ENCODE results near the gene ABCC5. TPM values are rescaled to one million over a fixed set of nuclear protein-coding genes. Genes with fewer than 3 reads are reported as not detected.

The ABCC5 gene
- polyA plus RNA-seq, 1 donor (not counting 4 experiments of a cell fraction or from before 2014, with no cell fraction given) = 28.7 TPM

GRCh38 chr3:183920416-183920815, 97.3 kb downstream of the ABCC5 start:
- Histone ChIP-seq H3K4me3 (ENCODE audit: control insufficient read depth in 2 of 3, extremely low read depth in 1 of 3, insufficient read depth in 2 of 3, low read depth in 1 of 3, low read length in 3 of 3) (no peak overlapping the region), H2AFZ (ENCODE audit: control insufficient read depth, low read length) (no peak overlapping the region), H3K4me1 (ENCODE audit: control insufficient read depth, extremely low read depth, insufficient read depth, low read length) (peaks cover 20% of the 10 kb centered on the region), H3K9ac (ENCODE audit: control insufficient read depth, extremely low read depth, insufficient read depth, low read length) (no peak overlapping the region), H3K27ac (ENCODE audit: control insufficient read depth, insufficient read depth, low read length) (no peak overlapping the region), H3K9me1 (ENCODE audit: control insufficient read depth, extremely low read depth, insufficient read depth, low read length) (peaks cover 3% of the 10 kb centered on the region), H3K4me2 (ENCODE audit: control insufficient read depth, extremely low read depth, insufficient read depth, low read depth, low read length) (no peak overlapping the region), H3K79me2 (ENCODE audit: control insufficient read depth, insufficient read depth, low read length) (no peaks in the 10 kb centered on the region), H4K20me1 (ENCODE audit: control insufficient read depth, extremely low read depth, insufficient read depth, low read length) (peaks cover 4% of the 10 kb centered on the region), H3K36me3 (ENCODE audit: control insufficient read depth in 2 of 2, extremely low read depth in 1 of 2, insufficient read depth in 2 of 2, low read length in 2 of 2) (peaks cover 7 to 15% of the 10 kb centered on the region in 2 experiments), H3K9me3 (ENCODE audit: control insufficient read depth, low read depth, low read length) (no peaks in the 10 kb centered on the region), H3K27me3 (ENCODE audit: control insufficient read depth, extremely low read depth, insufficient read depth, low read length) (no peaks in the 10 kb centered on the region)
- FAIRE-seq (no peak), DNase-seq (ENCODE audit: low read depth, low spot score) (no peak)
- dilution Hi-C loops (cut with MboI; ENCODE audit: extremely low pct_ligation_motif_present, low sequenced_read_pairs) = no loop called here
- TF ChIP-seq EZH2 (IDR thresholded peaks at IDR 0.05; ENCODE audit: low read length) (no peak), CTCF (optimal IDR thresholded peaks at IDR 0.05 in 1 of 3, IDR thresholded peaks at IDR 0.05 in 1 of 3, conservative IDR thresholded peaks at IDR 0.05 in 1 of 3; ENCODE audit: extremely low read depth in 1 of 3, insufficient read depth in 2 of 3, low read length in 3 of 3) (no peak)

- FAIRE-seq = no peak
- H3K4me3 ChIP-seq (ENCODE audit: control insufficient read depth in 2 of 3, extremely low read depth in 1 of 3, insufficient read depth in 2 of 3, low read depth in 1 of 3, low read length in 3 of 3) = no peak overlapping the region
- H3K27me3 ChIP-seq (ENCODE audit: control insufficient read depth, extremely low read depth, insufficient read depth, low read length) = no peaks in the 10 kb centered on the region
- no peaks in the 10 kb centered on the region for H3K79me2 ChIP-seq (ENCODE audit: control insufficient read depth, insufficient read depth, low read length)
- dilution Hi-C loops (cut with MboI; ENCODE audit: extremely low pct_ligation_motif_present, low sequenced_read_pairs) = no loop called here
- peaks cover 15% of the 10 kb centered on the region for H3K4me1 ChIP-seq (ENCODE audit: control insufficient read depth, extremely low read depth, insufficient read depth, low read length)
- H4K20me1 ChIP-seq (ENCODE audit: control insufficient read depth, extremely low read depth, insufficient read depth, low read length) = no peaks in the 10 kb centered on the region
- no peaks in the 10 kb centered on the region for H3K9me1 ChIP-seq (ENCODE audit: control insufficient read depth, extremely low read depth, insufficient read depth, low read length)
- TF ChIP-seq CTCF (optimal IDR thresholded peaks at IDR 0.05 in 1 of 3, IDR thresholded peaks at IDR 0.05 in 1 of 3, conservative IDR thresholded peaks at IDR 0.05 in 1 of 3; ENCODE audit: extremely low read depth in 1 of 3, insufficient read depth in 2 of 3, low read length in 3 of 3) = no peak
- no peak overlapping the region for H3K27ac ChIP-seq (ENCODE audit: control insufficient read depth, insufficient read depth, low read length)
- DNase-seq (ENCODE audit: low read depth, low spot score) = no peak
- H3K4me2 ChIP-seq (ENCODE audit: control insufficient read depth, extremely low read depth, insufficient read depth, low read depth, low read length) = no peak overlapping the region
- H3K9ac ChIP-seq (ENCODE audit: control insufficient read depth, extremely low read depth, insufficient read depth, low read length) = no peak overlapping the region
- H2AFZ ChIP-seq (ENCODE audit: control insufficient read depth, low read length) = no peak overlapping the region
- peaks cover 7 to 15% of the 10 kb centered on the region in 2 experiments for H3K36me3 ChIP-seq (ENCODE audit: control insufficient read depth in 2 of 2, extremely low read depth in 1 of 2, insufficient read depth in 2 of 2, low read length in 2 of 2)
- no peaks in the 10 kb centered on the region for H3K9me3 ChIP-seq (ENCODE audit: control insufficient read depth, low read depth, low read length)
These were observed 99.5 kb downstream of the ABCC5 start for GRCh38 chr3:183918178-183918577.

All from keratinocyte (primary cell).